ENCODE measurements around the gene NOL4L. TPM values are rescaled to one million over a fixed set of nuclear protein-coding genes. Genes with fewer than 3 reads are reported as not detected.

NOL4L gene
- total RNA-seq, 1 donor from 2014 or later, result 37.7 TPM

DNA sequence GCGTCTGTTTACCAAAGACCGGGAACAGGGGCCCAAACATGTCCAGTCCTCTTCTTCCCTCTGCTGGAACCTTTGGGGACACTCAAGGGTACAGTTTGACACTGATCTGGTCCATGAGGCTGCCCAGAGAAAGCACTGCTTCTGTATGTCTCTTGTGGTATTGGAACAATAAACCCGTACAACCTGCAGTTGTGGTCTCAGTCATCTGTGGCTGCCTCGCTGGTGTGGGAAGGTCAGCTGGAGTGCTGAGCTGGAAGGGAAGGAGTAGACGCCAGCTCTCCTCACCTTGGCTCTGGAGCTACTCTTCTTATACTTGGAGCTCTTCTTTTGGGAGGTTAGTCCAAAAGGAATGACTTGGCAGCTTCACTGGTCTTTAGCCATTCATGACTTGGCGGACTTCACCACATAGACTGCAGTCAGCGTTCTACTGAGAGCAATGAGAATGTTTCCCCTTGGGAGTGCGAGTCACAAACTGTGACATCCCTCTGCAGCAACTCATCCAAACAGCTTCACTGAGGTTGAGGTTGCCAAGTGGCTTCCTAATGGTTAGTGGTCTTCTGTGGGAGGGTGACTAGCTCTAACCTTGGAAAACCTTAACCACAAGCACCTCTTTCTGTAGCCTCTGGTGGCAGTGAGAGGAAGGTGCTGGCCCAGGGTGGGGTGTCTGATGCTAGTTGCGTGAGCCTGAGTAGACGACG is 145.9 kb downstream of the NOL4L start:
- H3K9me3 Mint-ChIP-seq (ENCODE audit: low read depth), result no peaks in the 10 kb centered on the region
- H3K36me3 Mint-ChIP-seq (ENCODE audit: low read depth), result peaks cover 47% of the 10 kb centered on the region
- H3K27ac Mint-ChIP-seq (ENCODE audit: unreplicated experiment), result no peak overlapping the region
- H3K27me3 Mint-ChIP-seq (ENCODE audit: low read depth), result no peaks in the 10 kb centered on the region
- TF ChIP-seq, protein P1, sequence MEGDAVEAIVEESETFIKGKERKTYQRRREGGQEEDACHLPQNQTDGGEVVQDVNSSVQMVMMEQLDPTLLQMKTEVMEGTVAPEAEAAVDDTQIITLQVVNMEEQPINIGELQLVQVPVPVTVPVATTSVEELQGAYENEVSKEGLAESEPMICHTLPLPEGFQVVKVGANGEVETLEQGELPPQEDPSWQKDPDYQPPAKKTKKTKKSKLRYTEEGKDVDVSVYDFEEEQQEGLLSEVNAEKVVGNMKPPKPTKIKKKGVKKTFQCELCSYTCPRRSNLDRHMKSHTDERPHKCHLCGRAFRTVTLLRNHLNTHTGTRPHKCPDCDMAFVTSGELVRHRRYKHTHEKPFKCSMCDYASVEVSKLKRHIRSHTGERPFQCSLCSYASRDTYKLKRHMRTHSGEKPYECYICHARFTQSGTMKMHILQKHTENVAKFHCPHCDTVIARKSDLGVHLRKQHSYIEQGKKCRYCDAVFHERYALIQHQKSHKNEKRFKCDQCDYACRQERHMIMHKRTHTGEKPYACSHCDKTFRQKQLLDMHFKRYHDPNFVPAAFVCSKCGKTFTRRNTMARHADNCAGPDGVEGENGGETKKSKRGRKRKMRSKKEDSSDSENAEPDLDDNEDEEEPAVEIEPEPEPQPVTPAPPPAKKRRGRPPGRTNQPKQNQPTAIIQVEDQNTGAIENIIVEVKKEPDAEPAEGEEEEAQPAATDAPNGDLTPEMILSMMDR (IDR thresholded peaks at IDR 0.05), result peak; percentile 35
- DNase-seq (ENCODE audit: low spot score), result no peak
- H3K4me1 Mint-ChIP-seq (ENCODE audit: low read depth), result peaks cover 6% of the 10 kb centered on the region
- H3K4me3 Mint-ChIP-seq (ENCODE audit: unreplicated experiment), result no peak overlapping the region

DNA sequence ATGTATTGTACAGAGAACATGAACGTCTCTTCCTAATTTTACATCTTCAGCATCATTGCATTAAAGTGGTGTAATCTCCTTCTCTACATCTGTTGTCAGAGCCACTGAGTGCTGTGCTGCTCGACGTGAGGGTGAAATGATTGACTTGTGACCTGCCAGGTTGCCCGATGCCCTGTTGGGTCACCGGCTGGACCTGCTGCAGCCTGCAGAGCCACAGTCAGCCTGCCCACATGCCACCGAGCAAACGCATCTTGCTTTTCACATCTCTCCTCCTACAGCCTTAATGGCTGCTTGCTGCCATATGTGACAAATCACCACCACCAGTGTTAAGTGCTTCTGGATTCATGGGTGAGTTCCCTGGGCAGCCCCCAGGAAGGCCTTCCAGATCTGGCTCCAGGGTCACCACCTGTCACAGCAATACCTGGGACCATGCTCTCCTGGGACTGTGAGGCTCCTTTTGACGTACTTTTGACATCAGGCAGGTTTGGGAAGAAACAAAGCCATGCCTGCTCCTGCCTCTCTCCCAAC is 146.7 kb downstream of the NOL4L start:
- H3K36me3 Mint-ChIP-seq (ENCODE audit: low read depth), result peaks cover 49% of the 10 kb centered on the region
- H3K9me3 Mint-ChIP-seq (ENCODE audit: low read depth), result no peaks in the 10 kb centered on the region
- peaks cover 6% of the 10 kb centered on the region for H3K4me1 Mint-ChIP-seq (ENCODE audit: low read depth)
- DNase-seq (ENCODE audit: low spot score), result no peak
- peak overlapping the region; percentile 30 for H3K27ac Mint-ChIP-seq (ENCODE audit: unreplicated experiment)
- H3K4me3 Mint-ChIP-seq (ENCODE audit: unreplicated experiment), result no peak overlapping the region
- TF ChIP-seq, protein P1 (IDR thresholded peaks at IDR 0.05), result no peak
- no peaks in the 10 kb centered on the region for H3K27me3 Mint-ChIP-seq (ENCODE audit: low read depth)

DNA sequence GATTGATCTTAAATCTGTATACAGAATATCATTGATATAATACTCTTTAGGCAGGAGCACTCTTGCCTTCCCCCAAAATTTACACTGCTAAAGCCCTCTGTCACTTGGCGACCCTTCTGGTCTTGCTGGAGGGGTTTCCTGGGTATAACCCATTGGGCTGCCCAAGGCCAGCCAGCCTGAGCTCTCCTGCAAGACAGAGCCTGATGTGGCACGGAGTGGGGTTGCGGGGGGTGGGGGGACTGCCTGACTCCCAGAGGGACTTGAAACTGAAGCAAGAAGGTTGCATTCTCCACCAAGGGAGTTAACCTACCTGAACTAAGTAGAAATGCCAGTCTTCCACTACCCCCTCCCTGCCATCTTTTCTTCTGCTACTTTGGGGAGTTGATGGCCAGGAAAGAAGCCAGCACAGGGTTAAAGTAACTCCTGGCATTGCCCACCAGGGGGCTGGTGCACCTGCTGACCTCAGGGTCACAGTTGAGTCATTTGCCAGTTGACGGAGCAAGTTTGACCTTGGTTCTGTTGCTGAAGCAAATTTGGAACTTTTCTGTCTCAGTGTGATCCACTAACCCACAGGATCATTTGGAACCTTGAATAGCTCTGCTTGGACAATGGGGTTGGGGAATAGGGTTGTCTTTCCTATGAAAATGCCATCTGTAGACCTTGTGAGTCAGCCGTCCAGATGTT is 147.6 kb downstream of the NOL4L start:
- H3K27ac Mint-ChIP-seq (ENCODE audit: unreplicated experiment), result no peak overlapping the region
- no peaks in the 10 kb centered on the region for H3K27me3 Mint-ChIP-seq (ENCODE audit: low read depth)

DNA sequence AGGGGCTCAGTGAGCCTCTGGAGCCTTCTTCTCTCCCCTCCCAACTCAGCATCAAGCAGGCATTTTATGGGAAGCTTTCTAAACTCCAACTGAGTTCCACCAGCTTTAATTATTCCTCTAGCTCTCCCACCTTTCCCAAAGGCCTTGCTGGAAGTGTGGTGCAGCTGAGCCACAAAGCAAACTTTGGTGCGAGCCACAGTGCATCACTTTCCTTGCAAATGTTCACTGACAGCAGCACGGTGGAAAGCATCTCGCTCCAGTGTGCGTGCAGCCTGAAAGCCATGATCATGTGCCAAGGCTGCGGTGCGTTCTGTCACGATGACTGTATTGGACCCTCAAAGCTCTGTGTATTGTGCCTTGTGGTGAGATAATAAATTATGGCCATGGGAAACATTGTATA is 148.2 kb downstream of the NOL4L start:
- TF ChIP-seq, protein P1 (IDR thresholded peaks at IDR 0.05), result no peak
- Mint-ChIP-seq H3K4me3 (ENCODE audit: unreplicated experiment) (no peak overlapping the region), H3K9me3 (ENCODE audit: low read depth) (no peaks in the 10 kb centered on the region), H3K27me3 (ENCODE audit: low read depth) (no peaks in the 10 kb centered on the region), H3K36me3 (ENCODE audit: low read depth) (peaks cover 58% of the 10 kb centered on the region), H3K27ac (ENCODE audit: unreplicated experiment) (no peak overlapping the region), H3K4me1 (ENCODE audit: low read depth) (peaks cover 3% of the 10 kb centered on the region)
- DNase-seq (ENCODE audit: low spot score), result no peak

More for the DNA sequence above, 147.6 kb downstream of the NOL4L start:
- DNase-seq (ENCODE audit: low spot score), result no peak
- peaks cover 57% of the 10 kb centered on the region for H3K36me3 Mint-ChIP-seq (ENCODE audit: low read depth)
- no peaks in the 10 kb centered on the region for H3K9me3 Mint-ChIP-seq (ENCODE audit: low read depth)
- peaks cover 3% of the 10 kb centered on the region for H3K4me1 Mint-ChIP-seq (ENCODE audit: low read depth)
- no peak overlapping the region for H3K4me3 Mint-ChIP-seq (ENCODE audit: unreplicated experiment)
- TF ChIP-seq, protein P1 (IDR thresholded peaks at IDR 0.05), result peak; percentile 53

DNA sequence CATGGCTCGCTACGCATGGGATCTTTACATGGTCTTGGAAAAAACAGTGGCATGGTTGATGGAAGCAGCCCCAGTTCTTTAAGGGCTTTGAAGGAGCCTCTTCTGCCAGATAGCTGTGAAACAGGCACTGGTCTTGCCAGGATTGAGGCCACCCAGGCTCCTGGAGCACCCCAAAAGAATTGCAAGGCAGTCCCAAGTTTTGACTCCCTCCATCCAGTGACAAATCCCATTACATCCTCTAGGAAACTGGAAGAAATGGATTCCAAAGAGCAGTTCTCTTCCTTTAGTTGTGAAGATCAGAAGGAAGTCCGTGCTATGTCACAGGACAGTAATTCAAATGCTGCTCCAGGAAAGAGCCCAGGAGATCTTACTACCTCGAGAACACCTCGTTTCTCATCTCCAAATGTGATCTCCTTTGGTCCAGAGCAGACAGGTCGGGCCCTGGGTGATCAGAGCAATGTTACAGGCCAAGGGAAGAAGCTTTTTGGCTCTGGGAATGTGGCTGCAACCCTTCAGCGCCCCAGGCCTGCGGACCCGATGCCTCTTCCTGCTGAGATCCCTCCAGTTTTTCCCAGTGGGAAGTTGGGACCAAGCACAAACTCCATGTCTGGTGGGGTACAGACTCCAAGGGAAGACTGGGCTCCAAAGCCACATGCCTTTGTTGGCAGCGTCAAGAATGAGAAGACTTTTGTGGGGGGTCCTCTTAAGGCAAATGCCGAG is 148.8 kb downstream of the NOL4L start:
- Mint-ChIP-seq H3K27me3 (ENCODE audit: low read depth) (no peaks in the 10 kb centered on the region), H3K9me3 (ENCODE audit: low read depth) (no peaks in the 10 kb centered on the region), H3K27ac (ENCODE audit: unreplicated experiment) (no peak overlapping the region), H3K4me1 (ENCODE audit: low read depth) (peaks cover 3% of the 10 kb centered on the region), H3K4me3 (ENCODE audit: unreplicated experiment) (no peak overlapping the region), H3K36me3 (ENCODE audit: low read depth) (peaks cover 60% of the 10 kb centered on the region)
- DNase-seq (ENCODE audit: low spot score), result no peak
- TF ChIP-seq, protein P1 (IDR thresholded peaks at IDR 0.05), result no peak

All from chondrocyte (in vitro differentiated cells).